ENCODE data around the gene CDC37L1. TPM values are rescaled to one million over a fixed set of nuclear protein-coding genes. Genes with fewer than 3 reads are reported as not detected.

Gene CDC37L1
- total RNA-seq, 1 donor from 2014 or later = 17.2 TPM

Other genes starting within 250 kb of the CDC37L1 start
- not detected for gene SLC1A1, start 189.1 kb upstream of the CDC37L1 start, total RNA-seq
- 3.7 TPM for gene PLPP6, start 17.3 kb upstream of the CDC37L1 start, total RNA-seq
- 1.6 TPM for gene SPATA6L, start 13.1 kb upstream of the CDC37L1 start, total RNA-seq
- gene AK3, start 61.6 kb downstream of the CDC37L1 start, total RNA-seq = 18.3 TPM
- 33.9 TPM for gene RCL1, start 113.4 kb downstream of the CDC37L1 start, total RNA-seq